H9 (cell line): ENCODE results near the gene SURF4. TPM values are rescaled to one million over a fixed set of nuclear protein-coding genes. Genes with fewer than 3 reads are reported as not detected.

Experiments used
- DNase-seq: peaks from one replicate; pipeline ENCODE4 v3.0.0-alpha.2; 2017
- H2AFZ ChIP-seq: one replicate; pipeline ENCODE4 v1.6.1; 2013; ENCODE audit warnings: mild to moderate bottlenecking, low read length, control low read depth, moderate library complexity
- H2AK5ac ChIP-seq: 2 replicates; pipeline ENCODE4 v1.6.1; 2013; ENCODE audit warnings: low read length, control low read depth, mixed read lengths; ENCODE audit not compliant: insufficient read length
- H2BK120ac ChIP-seq: one replicate; pipeline ENCODE4 v1.6.1; 2013; ENCODE audit warnings: low read depth, mild to moderate bottlenecking, low read length, control low read depth, inconsistent platforms; ENCODE audit not compliant: poor library complexity, severe bottlenecking
- H2BK12ac ChIP-seq: 2 replicates; pipeline ENCODE4 v1.6.1; 2013; ENCODE audit warnings: low read length, control low read depth, mixed read lengths, low read depth; ENCODE audit not compliant: insufficient read length
- H2BK15ac ChIP-seq: 2 replicates; pipeline ENCODE4 v1.6.1; 2013; ENCODE audit warnings: low read depth, low read length, control low read depth
- H2BK20ac ChIP-seq: one replicate; pipeline ENCODE4 v1.6.1; 2013; ENCODE audit warnings: low read depth, mild to moderate bottlenecking, low read length, control low read depth, inconsistent platforms; ENCODE audit not compliant: poor library complexity, severe bottlenecking
- H2BK5ac ChIP-seq: 2 replicates; pipeline ENCODE4 v1.6.1; 2013; ENCODE audit warnings: low read length, control low read depth, mixed read lengths; ENCODE audit not compliant: insufficient read length
- H3K14ac ChIP-seq: 2 replicates; pipeline ENCODE4 v1.6.1; 2013; ENCODE audit warnings: low read length, control low read depth; ENCODE audit not compliant: insufficient read depth
- H3K18ac ChIP-seq: 2 replicates; pipeline ENCODE4 v1.6.1; 2013; ENCODE audit warnings: low read depth, mild to moderate bottlenecking, mixed read lengths, low read length, control low read depth; ENCODE audit not compliant: insufficient read length
- H3K23ac ChIP-seq: 2 replicates; pipeline ENCODE4 v1.6.1; 2013; ENCODE audit warnings: low read length, control low read depth, mixed read lengths, low read depth; ENCODE audit not compliant: insufficient read length
- H3K23me2 ChIP-seq: 2 replicates; pipeline ENCODE4 v1.6.1; 2013; ENCODE audit warnings: low read depth, mild to moderate bottlenecking, mixed read lengths, low read length, control low read depth; ENCODE audit not compliant: insufficient read length, poor library complexity, severe bottlenecking
- H3K27ac ChIP-seq: 2 replicates; pipeline ENCODE4 v1.5.1; 2013; ENCODE audit warnings: low read length, control low read depth, mixed read lengths, low read depth; ENCODE audit not compliant: insufficient read length
- H3K27me3 ChIP-seq: 2 replicates; pipeline ENCODE4 v1.6.1; 2013; ENCODE audit warnings: low read length, control low read depth, inconsistent platforms; ENCODE audit not compliant: insufficient read depth
- H3K4ac ChIP-seq: 2 replicates; pipeline ENCODE4 v1.6.1; 2013; ENCODE audit warnings: low read depth, mild to moderate bottlenecking, control low read depth, inconsistent platforms, low read length, moderate library complexity
- H3K4me1 ChIP-seq: 2 replicates; pipeline ENCODE4 v1.6.1; 2013; ENCODE audit warnings: low read length, control low read depth, inconsistent platforms; ENCODE audit not compliant: insufficient read depth
- H3K4me2 ChIP-seq: 2 replicates; pipeline ENCODE4 v1.6.1; 2013; ENCODE audit warnings: low read length, control low read depth, mixed read lengths; ENCODE audit not compliant: insufficient read length, insufficient read depth
- H3K56ac ChIP-seq: 2 replicates; pipeline ENCODE4 v1.6.1; 2013; ENCODE audit warnings: low read depth, mild to moderate bottlenecking, mixed read lengths, low read length, control low read depth; ENCODE audit not compliant: insufficient read length
- H3K79me1 ChIP-seq: 2 replicates; pipeline ENCODE4 v1.6.1; 2013; ENCODE audit warnings: low read depth, mild to moderate bottlenecking, moderate library complexity, low read length, control low read depth, inconsistent platforms; ENCODE audit not compliant: insufficient read depth, poor library complexity, severe bottlenecking
- H3K79me2 ChIP-seq: 2 replicates; pipeline ENCODE4 v1.6.1; 2013; ENCODE audit warnings: low read length, control low read depth, inconsistent platforms; ENCODE audit not compliant: insufficient read depth
- H3K9ac ChIP-seq: 2 replicates; pipeline ENCODE4 v1.6.1; 2013; ENCODE audit warnings: low read length, control low read depth, mixed read lengths; ENCODE audit not compliant: insufficient read length; ENCODE audit errors: extremely low read depth
- H3K9me3 ChIP-seq: one replicate; pipeline ENCODE4 v1.6.1; 2013; ENCODE audit warnings: low read depth, low read length, inconsistent platforms; ENCODE audit not compliant: control insufficient read depth
- H3T11ph ChIP-seq: one replicate; pipeline ENCODE4 v1.6.1; 2013; ENCODE audit warnings: mild to moderate bottlenecking, low read length, control low read depth, inconsistent platforms
- H4K20me1 ChIP-seq: one replicate; pipeline ENCODE4 v1.6.1; 2013; ENCODE audit not compliant: control insufficient read depth, insufficient read length, insufficient read depth
- H4K5ac ChIP-seq: 2 replicates; pipeline ENCODE4 v1.6.1; 2013; ENCODE audit warnings: low read depth, mild to moderate bottlenecking, mixed read lengths, low read length, control low read depth; ENCODE audit not compliant: insufficient read length
- H4K8ac ChIP-seq: replicated peaks from 2 replicates; pipeline ENCODE4 v1.6.1; 2013; ENCODE audit warnings: low read length, control low read depth, mixed read lengths, low read depth; ENCODE audit not compliant: insufficient read length
- H4K91ac ChIP-seq: 2 replicates; pipeline ENCODE4 v1.6.1; 2013; ENCODE audit warnings: low read depth, mild to moderate bottlenecking, moderate library complexity, mixed read lengths, low read length, control low read depth; ENCODE audit not compliant: insufficient read length
- H3K27ac Mint-ChIP-seq, 3 experiments: 2 replicates in 2 of 3; 3 replicates in 1 of 3; pipeline ENCODE4 v1.8.0; 2020 to 2021; ENCODE audit warnings: mixed read lengths in 3 of 3, mild to moderate bottlenecking in 1 of 3, moderate library complexity in 1 of 3
- H3K27me3 Mint-ChIP-seq: 2 replicates; pipeline ENCODE4 v1.8.0; 2021; ENCODE audit warnings: low read depth, mild to moderate bottlenecking, moderate library complexity, mixed read lengths
- H3K36me3 Mint-ChIP-seq, 3 experiments: 2 replicates in 2 of 3; 3 replicates in 1 of 3; pipeline ENCODE4 v1.8.0; 2020 to 2021; ENCODE audit warnings: low read depth in 3 of 3, mixed read lengths in 3 of 3; ENCODE audit not compliant: insufficient read depth in 1 of 3
- H3K4me1 Mint-ChIP-seq, 2 experiments: 2 replicates each; pipeline ENCODE4 v1.8.0; 2020; ENCODE audit warnings: mixed read lengths in 2 of 2
- H3K4me3 Mint-ChIP-seq, 2 experiments: 2 replicates in 1 of 2; 3 replicates in 1 of 2; pipeline ENCODE4 v1.8.0; 2020 to 2021; ENCODE audit warnings: mild to moderate bottlenecking in 2 of 2, mixed read lengths in 2 of 2, moderate library complexity in 1 of 2
- H3K9me3 Mint-ChIP-seq, 2 experiments: 2 replicates in 1 of 2; 3 replicates in 1 of 2; pipeline ENCODE4 v1.8.0; 2020; ENCODE audit warnings: mild to moderate bottlenecking in 2 of 2, mixed read lengths in 2 of 2, moderate library complexity in 1 of 2
- WGBS: extraction: QIAGEN DNeasy Blood & Tissue Kit; methylation state at CpG from one replicate; pipeline ENCODE4 v1.1.7; 2013; ENCODE audit warnings: missing lambda C conversion rate, low lambda C conversion rate, mixed read lengths; ENCODE audit not compliant: insufficient read length; ENCODE audit errors: extremely low coverage; 5-methylcytosine and 5-hydroxymethylcytosine counted together
- total RNA-seq: library from RNA; stranded (reverse); gene quantifications from 2 replicates; pipeline ENCODE4 v1.2.1, GENCODE V29; 2021
- TF ChIP-seq, protein P1 (sequence below): fragments of 200-600 bp; sonication (generic); conservative IDR thresholded peaks from 3 replicates; pipeline ENCODE4 v1.8.0; 2021; ENCODE audit warnings: antibody characterized with exemption, mild to moderate bottlenecking

The SURF4 gene
- total RNA-seq, 1 experiment from 2014 or later, result 146 TPM

DNA sequence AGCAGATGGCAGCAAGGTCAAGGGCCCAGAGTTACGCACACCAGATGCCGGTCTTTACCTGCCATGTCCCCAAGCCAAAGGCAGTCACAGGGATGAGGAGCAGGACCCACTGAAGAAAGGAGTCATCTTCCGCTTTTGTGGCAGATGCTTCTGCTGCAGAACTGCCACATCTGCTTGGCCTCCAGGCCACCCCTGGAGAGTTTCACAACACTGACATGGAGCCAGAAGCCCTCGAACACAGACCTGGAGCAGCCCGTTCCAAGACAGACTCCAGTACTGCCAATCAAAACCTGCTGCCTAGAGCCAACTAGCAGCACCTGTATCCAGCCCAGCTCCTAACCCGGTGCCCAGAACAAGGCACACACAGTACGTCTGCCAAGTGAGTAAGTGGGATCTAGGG, 21.1 kb downstream of the SURF4 start:
- Histone ChIP-seq H3K4me2 (no peak overlapping the region), H2BK20ac (no peak overlapping the region), H4K8ac (no peak overlapping the region), H3T11ph (no peak overlapping the region), H3K9me3 (no peaks in the 10 kb centered on the region), H3K56ac (no peak overlapping the region), H3K27ac (no peak overlapping the region), H3K27me3 (no peaks in the 10 kb centered on the region), H4K91ac (no peak overlapping the region), H2BK12ac (no peak overlapping the region), H2AFZ (no peak overlapping the region), H2BK15ac (no peak overlapping the region), H3K4me1 (no peaks in the 10 kb centered on the region), H3K4ac (no peak overlapping the region), H4K20me1 (no peaks in the 10 kb centered on the region), H4K5ac (no peak overlapping the region), H2BK5ac (no peak overlapping the region), H3K9ac (no peak overlapping the region), H3K23ac (no peak overlapping the region), H3K23me2 (peaks cover 10% of the 10 kb centered on the region), H3K14ac (no peak overlapping the region), H2BK120ac (no peak overlapping the region), H3K79me2 (no peaks in the 10 kb centered on the region; the same call in 1 of the 2 replicates), H3K79me1 (peaks cover 3% of the 10 kb centered on the region), H3K18ac (no peak overlapping the region), H2AK5ac (no peak overlapping the region)
- DNase-seq, result no peak
- WGBS, result no CpG with 5 or more reads among the region's 7 CpGs
- H3K9me3 Mint-ChIP-seq, result no peaks in the 10 kb centered on the region
- no peaks in the 10 kb centered on the region for H3K27me3 Mint-ChIP-seq
- H3K4me3 Mint-ChIP-seq, result peak overlapping the region; percentile 92 to 96
- peak overlapping the region in 2 of 3 experiments; percentile 39 to 52; a peak in 2 of 7 replicates for H3K27ac Mint-ChIP-seq
- peaks cover 13 to 22% of the 10 kb centered on the region in 2 experiments for H3K4me1 Mint-ChIP-seq
- TF ChIP-seq, protein P1, sequence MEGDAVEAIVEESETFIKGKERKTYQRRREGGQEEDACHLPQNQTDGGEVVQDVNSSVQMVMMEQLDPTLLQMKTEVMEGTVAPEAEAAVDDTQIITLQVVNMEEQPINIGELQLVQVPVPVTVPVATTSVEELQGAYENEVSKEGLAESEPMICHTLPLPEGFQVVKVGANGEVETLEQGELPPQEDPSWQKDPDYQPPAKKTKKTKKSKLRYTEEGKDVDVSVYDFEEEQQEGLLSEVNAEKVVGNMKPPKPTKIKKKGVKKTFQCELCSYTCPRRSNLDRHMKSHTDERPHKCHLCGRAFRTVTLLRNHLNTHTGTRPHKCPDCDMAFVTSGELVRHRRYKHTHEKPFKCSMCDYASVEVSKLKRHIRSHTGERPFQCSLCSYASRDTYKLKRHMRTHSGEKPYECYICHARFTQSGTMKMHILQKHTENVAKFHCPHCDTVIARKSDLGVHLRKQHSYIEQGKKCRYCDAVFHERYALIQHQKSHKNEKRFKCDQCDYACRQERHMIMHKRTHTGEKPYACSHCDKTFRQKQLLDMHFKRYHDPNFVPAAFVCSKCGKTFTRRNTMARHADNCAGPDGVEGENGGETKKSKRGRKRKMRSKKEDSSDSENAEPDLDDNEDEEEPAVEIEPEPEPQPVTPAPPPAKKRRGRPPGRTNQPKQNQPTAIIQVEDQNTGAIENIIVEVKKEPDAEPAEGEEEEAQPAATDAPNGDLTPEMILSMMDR, result no peak
- H3K36me3 Mint-ChIP-seq, result peaks cover 26 to 57% (median 51%) of the 10 kb centered on the region in 3 experiments; a peak in 6 of 7 replicates
